Peyer's patch (tissue), 4 donors: ENCODE results near the gene PLCL1. TPM values are rescaled to one million over a fixed set of nuclear protein-coding genes. Genes with fewer than 3 reads are reported as not detected.

Experiments used
- DNase-seq, 3 donors: peaks; one replicate each; pipeline ENCODE4 v3.0.0-alpha.2; 2017 to 2019
- H3K27ac ChIP-seq, 4 donors: fragments of 200-600 bp; sonication (generic); one replicate each; pipeline ENCODE4 v1.5.1; 2016 to 2019
- H3K27me3 ChIP-seq, 2 donors: fragments of 200-600 bp; sonication (generic); one replicate each; pipeline ENCODE4 v1.5.1; 2019
- H3K36me3 ChIP-seq, 3 donors: fragments of 200-600 bp; sonication (generic); one replicate each; pipeline ENCODE4 v1.5.1; 2016 to 2019
- H3K4me1 ChIP-seq, 4 donors: fragments of 200-600 bp; sonication (generic); one replicate each; pipeline ENCODE4 v1.5.1; 2016 to 2019
- H3K4me3 ChIP-seq, 4 donors: fragments of 200-600 bp; sonication (generic); 1 replicate in 3 of 4; 2 replicates in 1 of 4; pipeline ENCODE4 v1.5.1; 2016 to 2019; ENCODE audit warnings: mild to moderate bottlenecking in 1 of 4
- H3K9me3 ChIP-seq, 4 donors: fragments of 200-600 bp; sonication (generic); one replicate each; pipeline ENCODE4 v1.5.1; 2016 to 2019; ENCODE audit warnings: mild to moderate bottlenecking in 1 of 4
- POLR2A ChIP-seq, 2 donors: fragments of 450-650 bp; IDR thresholded peaks; one replicate each; pipeline ENCODE4 v1.5.1; 2017; ENCODE audit warnings: antibody characterized with exemption in 2 of 2, mild to moderate bottlenecking in 2 of 2, moderate library complexity in 2 of 2
- total RNA-seq, 4 donors: library from RNA; depleted of rRNA; stranded (reverse); fragments of >200 nt; gene quantifications; one replicate each; pipeline ENCODE4 v1.1.0, GENCODE V29; 2016
- TF ChIP-seq, protein P1 (sequence below), 6 experiments: fragments of 450-650 bp in 4 of 6; fragments of 200-600 bp in 2 of 6; sonication (generic) in 1 of 6; IDR thresholded peaks; one replicate each; pipeline ENCODE4 v1.5.1; 2017 to 2019; ENCODE audit warnings: antibody characterized with exemption in 6 of 6, mild to moderate bottlenecking in 3 of 6, moderate library complexity in 1 of 6

The PLCL1 gene
- total RNA-seq, 4 donors from 2014 or later = 1.9 to 5.8 (median 2.8) TPM; not detected in 1

DNA sequence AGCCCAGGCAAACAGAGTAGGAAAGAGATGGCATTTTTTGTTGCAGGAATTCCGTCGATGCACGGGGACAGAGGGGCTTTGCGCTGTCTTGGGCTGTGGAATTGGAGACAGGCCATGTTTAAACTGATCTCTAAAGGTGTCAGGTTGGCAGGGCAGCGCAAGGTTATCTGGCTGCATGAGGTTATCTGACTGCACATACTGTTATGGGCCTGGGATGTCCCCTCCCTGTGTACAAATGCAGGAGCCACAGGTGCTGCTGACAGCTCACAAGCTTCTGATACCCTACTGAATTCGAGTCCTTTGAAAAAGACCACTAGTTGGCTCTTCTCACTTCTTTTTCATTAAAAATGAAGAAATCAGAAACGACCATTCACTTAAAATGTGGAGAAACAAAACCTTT is 255.4 kb downstream of the PLCL1 start:
- no peak overlapping the region for H3K4me3 ChIP-seq
- DNase-seq = no peak
- no peaks in the 10 kb centered on the region for H3K36me3 ChIP-seq
- no peak for TF ChIP-seq POLR2A (IDR thresholded peaks at IDR 0.05)
- TF ChIP-seq, protein P1, sequence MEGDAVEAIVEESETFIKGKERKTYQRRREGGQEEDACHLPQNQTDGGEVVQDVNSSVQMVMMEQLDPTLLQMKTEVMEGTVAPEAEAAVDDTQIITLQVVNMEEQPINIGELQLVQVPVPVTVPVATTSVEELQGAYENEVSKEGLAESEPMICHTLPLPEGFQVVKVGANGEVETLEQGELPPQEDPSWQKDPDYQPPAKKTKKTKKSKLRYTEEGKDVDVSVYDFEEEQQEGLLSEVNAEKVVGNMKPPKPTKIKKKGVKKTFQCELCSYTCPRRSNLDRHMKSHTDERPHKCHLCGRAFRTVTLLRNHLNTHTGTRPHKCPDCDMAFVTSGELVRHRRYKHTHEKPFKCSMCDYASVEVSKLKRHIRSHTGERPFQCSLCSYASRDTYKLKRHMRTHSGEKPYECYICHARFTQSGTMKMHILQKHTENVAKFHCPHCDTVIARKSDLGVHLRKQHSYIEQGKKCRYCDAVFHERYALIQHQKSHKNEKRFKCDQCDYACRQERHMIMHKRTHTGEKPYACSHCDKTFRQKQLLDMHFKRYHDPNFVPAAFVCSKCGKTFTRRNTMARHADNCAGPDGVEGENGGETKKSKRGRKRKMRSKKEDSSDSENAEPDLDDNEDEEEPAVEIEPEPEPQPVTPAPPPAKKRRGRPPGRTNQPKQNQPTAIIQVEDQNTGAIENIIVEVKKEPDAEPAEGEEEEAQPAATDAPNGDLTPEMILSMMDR (IDR thresholded peaks at IDR 0.05) = no peak
- no peaks in the 10 kb centered on the region for H3K27me3 ChIP-seq
- H3K4me1 ChIP-seq = no peaks in the 10 kb centered on the region
- no peaks in the 10 kb centered on the region for H3K9me3 ChIP-seq
- no peak overlapping the region for H3K27ac ChIP-seq

DNA sequence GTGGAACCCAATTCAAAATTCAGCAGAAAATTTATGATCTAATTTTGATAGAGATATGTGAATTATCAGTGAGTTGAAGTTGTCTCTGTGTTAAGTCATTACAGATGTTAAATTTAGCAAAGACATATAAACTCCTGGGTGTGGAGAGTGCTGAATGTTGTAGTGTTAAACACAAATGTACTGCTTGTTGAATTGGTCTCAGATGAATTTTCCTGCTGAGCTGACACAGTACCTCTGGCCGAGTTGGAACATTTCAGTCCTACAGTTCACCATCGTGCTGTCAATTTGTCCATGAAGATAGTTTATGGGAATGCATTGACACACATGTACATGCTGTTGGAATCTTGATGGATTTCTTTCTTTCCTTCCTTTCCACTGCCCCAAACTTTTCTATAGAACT is 255.9 kb downstream of the PLCL1 start:
- Histone ChIP-seq H3K9me3 (no peaks in the 10 kb centered on the region), H3K27me3 (no peaks in the 10 kb centered on the region), H3K4me3 (no peak overlapping the region), H3K4me1 (no peaks in the 10 kb centered on the region), H3K27ac (no peak overlapping the region), H3K36me3 (no peaks in the 10 kb centered on the region)
- no peak for DNase-seq
- TF ChIP-seq, protein P1 (IDR thresholded peaks at IDR 0.05) = no peak
- no peak for TF ChIP-seq POLR2A (IDR thresholded peaks at IDR 0.05)

DNA sequence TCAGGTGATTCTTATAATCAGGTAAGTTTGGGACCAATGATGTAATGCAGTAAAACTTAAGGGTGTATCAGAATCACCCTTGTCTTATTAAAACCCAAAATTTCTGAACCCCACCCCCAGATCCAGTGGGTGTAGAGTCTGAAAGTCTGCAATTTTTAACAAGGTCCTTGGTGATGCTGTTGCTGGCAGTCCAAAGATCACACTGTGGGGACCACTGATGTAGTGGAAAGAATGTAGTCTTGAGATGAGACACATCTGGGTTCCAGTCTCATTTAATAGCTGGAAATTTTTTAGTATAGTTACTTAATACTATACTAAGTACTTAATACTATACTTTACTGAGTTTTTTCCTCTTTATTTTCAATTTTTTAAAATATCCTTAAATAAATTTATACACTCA is 258.4 kb downstream of the PLCL1 start:
- Histone ChIP-seq H3K4me3 (no peak overlapping the region), H3K4me1 (no peaks in the 10 kb centered on the region), H3K9me3 (no peaks in the 10 kb centered on the region), H3K27ac (no peak overlapping the region), H3K27me3 (no peaks in the 10 kb centered on the region), H3K36me3 (no peaks in the 10 kb centered on the region)
- no peak for DNase-seq
- no peak for TF ChIP-seq POLR2A (IDR thresholded peaks at IDR 0.05)
- TF ChIP-seq, protein P1 (IDR thresholded peaks at IDR 0.05) = no peak

DNA sequence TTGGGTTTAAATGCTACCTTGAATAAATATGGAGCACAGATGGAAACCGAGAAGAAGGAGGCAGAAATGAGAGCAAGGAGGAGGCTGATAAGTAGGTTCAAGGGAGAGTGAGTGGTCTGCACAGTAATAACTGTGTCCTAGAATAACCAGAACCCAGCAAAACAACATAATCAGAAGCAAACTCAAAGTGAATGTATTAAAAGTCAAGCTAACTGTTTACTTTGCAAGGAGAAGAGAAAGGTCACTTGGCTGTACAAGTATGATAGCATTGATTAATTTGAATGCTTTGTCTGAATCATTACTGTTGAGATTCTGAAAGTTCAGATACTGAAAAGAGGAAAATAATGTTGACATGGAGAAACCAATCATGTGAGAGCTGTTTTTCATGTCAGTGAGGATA is 258.8 kb downstream of the PLCL1 start:
- DNase-seq = no peak
- no peaks in the 10 kb centered on the region for H3K9me3 ChIP-seq
- no peaks in the 10 kb centered on the region for H3K27me3 ChIP-seq
- TF ChIP-seq POLR2A (IDR thresholded peaks at IDR 0.05) = no peak
- no peaks in the 10 kb centered on the region for H3K4me1 ChIP-seq
- H3K36me3 ChIP-seq = no peaks in the 10 kb centered on the region
- no peak overlapping the region for H3K27ac ChIP-seq
- no peak overlapping the region for H3K4me3 ChIP-seq

DNA sequence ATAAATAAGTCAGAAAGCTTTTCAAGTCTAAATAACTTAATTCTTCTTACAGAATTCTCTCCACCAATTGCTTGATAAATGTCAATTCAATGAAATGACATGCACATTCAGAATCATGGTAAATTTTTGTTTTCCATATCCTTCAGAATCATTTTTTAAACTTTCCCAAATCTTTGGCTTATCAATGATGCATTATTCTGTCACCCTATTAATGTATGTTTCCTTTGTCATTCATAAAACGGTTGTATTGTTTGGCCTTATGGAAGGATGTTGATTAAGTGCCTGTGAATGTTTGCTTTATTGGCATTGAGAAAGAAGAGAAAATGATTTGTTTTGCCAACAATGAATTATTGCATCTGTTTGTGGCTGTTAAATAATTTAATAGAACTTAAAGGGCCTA is 260.9 kb downstream of the PLCL1 start:
- Histone ChIP-seq H3K27ac (no peak overlapping the region), H3K36me3 (no peaks in the 10 kb centered on the region), H3K27me3 (no peaks in the 10 kb centered on the region), H3K9me3 (no peaks in the 10 kb centered on the region), H3K4me1 (no peaks in the 10 kb centered on the region), H3K4me3 (no peak overlapping the region)
- TF ChIP-seq POLR2A (IDR thresholded peaks at IDR 0.05) = no peak
- TF ChIP-seq, protein P1 (IDR thresholded peaks at IDR 0.05) = no peak
- no peak for DNase-seq

DNA sequence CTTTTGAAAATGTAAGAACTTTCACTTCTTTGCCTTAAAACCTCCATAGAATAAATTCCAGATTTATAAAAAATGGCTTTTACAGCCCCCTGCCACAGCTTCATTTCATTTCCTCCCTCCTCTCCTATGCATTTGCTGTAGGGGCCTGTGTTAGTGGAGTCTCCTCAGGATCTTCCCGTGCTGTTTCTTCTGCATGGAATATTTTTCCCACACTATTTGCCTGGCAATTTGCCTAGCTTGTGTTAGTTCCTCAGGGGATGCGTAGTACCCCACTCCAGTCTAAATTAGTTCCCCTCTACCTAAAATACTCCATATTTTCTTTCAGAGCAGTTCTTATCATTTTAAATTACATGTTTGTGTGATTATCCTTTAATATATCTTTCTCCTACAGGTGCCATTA is 262.2 kb downstream of the PLCL1 start:
- no peak for TF ChIP-seq POLR2A (IDR thresholded peaks at IDR 0.05)
- TF ChIP-seq, protein P1 (IDR thresholded peaks at IDR 0.05) = no peak
- H3K4me3 ChIP-seq = no peak overlapping the region

More for the DNA sequence above, 262.2 kb downstream of the PLCL1 start:
- no peaks in the 10 kb centered on the region for H3K4me1 ChIP-seq
- no peaks in the 10 kb centered on the region for H3K27me3 ChIP-seq
- no peaks in the 10 kb centered on the region for H3K36me3 ChIP-seq
- H3K9me3 ChIP-seq = no peaks in the 10 kb centered on the region
- no peak for DNase-seq
- H3K27ac ChIP-seq = no peak overlapping the region
